Common myeloid progenitor, CD34-positive (primary cell): ENCODE results near the gene CZIB.
"Not testable (repeated sequence)": the region's sequence is repeated elsewhere in the genome, so short reads cannot be mapped to it uniquely, and the experiment has no call there.

Experiments used
- CTCF ChIA-PET: fragments of 350-600 bp; sonication (Branson Sonifier 250); formaldehyde crosslinking; loops from one replicate; lab custom pipeline; 2021; ENCODE audit warnings: antibody characterized with exemption; lab: Charles Lee
- POLR2A ChIA-PET: fragments of 350-600 bp; sonication (Branson Sonifier 250); formaldehyde crosslinking; loops from one replicate; lab custom pipeline; 2021; ENCODE audit warnings: antibody characterized with exemption; lab: Charles Lee
- DNase-seq, 3 donors: peaks; one replicate each; pipeline versions ENCODE4 v3.0.0 to v3.0.0-alpha.2; 2013
- H3K27ac ChIP-seq, 2 experiments: 1 replicate in 1 of 2; 2 replicates in 1 of 2; pipeline ENCODE4 v1.7.0; 2013; ENCODE audit warnings: inconsistent platforms in 2 of 2, low read length in 2 of 2, mild to moderate bottlenecking in 2 of 2, low read depth in 1 of 2, moderate library complexity in 1 of 2; ENCODE audit not compliant: severe bottlenecking in 2 of 2, insufficient read depth in 1 of 2, poor library complexity in 1 of 2
- H3K27me3 ChIP-seq, 5 experiments: replicated peaks in 2 of 5; 1 replicate in 3 of 5; 2 replicates in 2 of 5; pipeline versions ENCODE4 v1.6.1 to v1.7.0; 2013; ENCODE audit warnings: low read length in 4 of 5, mild to moderate bottlenecking in 2 of 5, moderate library complexity in 2 of 5, inconsistent platforms in 1 of 5; ENCODE audit not compliant: insufficient read depth in 5 of 5, control insufficient read depth in 4 of 5
- H3K36me3 ChIP-seq, 4 experiments: 1 replicate in 2 of 4; 2 replicates in 2 of 4; pipeline versions ENCODE4 v1.6.1 to v1.7.0; 2013; ENCODE audit warnings: low read length in 3 of 4, control low read depth in 1 of 4, mild to moderate bottlenecking in 1 of 4; ENCODE audit not compliant: control insufficient read depth in 4 of 4, insufficient read depth in 4 of 4
- H3K4me1 ChIP-seq, 4 experiments: 1 replicate in 3 of 4; 2 replicates in 1 of 4; pipeline versions ENCODE4 v1.6.1 to v1.7.1; 2013; ENCODE audit warnings: low read length in 3 of 4, mild to moderate bottlenecking in 3 of 4, control low read depth in 1 of 4, inconsistent platforms in 1 of 4, moderate library complexity in 1 of 4; ENCODE audit not compliant: control insufficient read depth in 4 of 4, insufficient read depth in 4 of 4; ENCODE audit errors: control extremely low read depth in 1 of 4
- H3K4me3 ChIP-seq, 7 experiments: 1 replicate in 4 of 7; 2 replicates in 3 of 7; pipeline versions ENCODE4 v1.5.1 to v1.7.0; 2013; ENCODE audit warnings: mild to moderate bottlenecking in 7 of 7, low read length in 6 of 7, moderate library complexity in 6 of 7, inconsistent platforms in 2 of 7, low read depth in 2 of 7, control low read depth in 1 of 7; ENCODE audit not compliant: insufficient read depth in 4 of 7, control insufficient read depth in 1 of 7; ENCODE audit errors: extremely low read depth in 1 of 7
- H3K9me3 ChIP-seq, 5 experiments: 1 replicate in 4 of 5; 2 replicates in 1 of 5; pipeline versions ENCODE4 v1.6.1 to v1.7.1; 2013; ENCODE audit warnings: low read length in 4 of 5, mild to moderate bottlenecking in 2 of 5, inconsistent platforms in 1 of 5, low read depth in 1 of 5, moderate library complexity in 1 of 5; ENCODE audit not compliant: control insufficient read depth in 4 of 5, insufficient read depth in 2 of 5; ENCODE audit errors: control extremely low read depth in 1 of 5
- WGBS: methylation state at CpG from one replicate; pipeline ENCODE4 v1.1.5; 2013; ENCODE audit not compliant: insufficient coverage; 5-methylcytosine and 5-hydroxymethylcytosine counted together

Gene CZIB

DNA sequence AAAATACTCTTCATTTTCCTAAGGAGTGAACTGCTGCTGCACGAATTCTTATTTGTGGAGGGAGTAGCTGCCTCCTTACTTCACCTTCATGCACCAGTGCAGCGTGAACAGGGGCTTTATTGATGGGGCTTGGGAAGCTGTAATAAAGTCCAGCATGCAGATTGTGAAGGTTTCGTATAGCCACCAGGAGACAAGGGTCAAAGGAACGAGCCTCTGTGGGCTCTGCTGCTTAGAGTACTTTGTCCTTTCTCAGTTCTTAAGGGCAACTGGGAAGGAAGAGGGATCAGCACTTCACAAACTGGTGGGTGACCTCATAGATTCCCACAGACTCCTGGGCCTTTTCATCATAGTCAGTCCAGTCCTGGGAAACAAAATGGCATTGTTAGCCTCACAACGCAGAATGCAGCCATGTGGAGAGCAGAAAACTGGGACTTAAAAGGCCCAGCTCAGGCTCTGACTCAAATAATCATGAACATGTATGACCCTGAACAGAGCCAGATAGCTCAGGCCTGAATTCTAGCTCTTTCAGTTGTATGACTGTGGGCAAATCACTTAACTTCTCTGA lies 6.0 kb downstream of the CZIB start:
- H3K9me3 ChIP-seq, result no peaks in the 10 kb centered on the region
- no peak overlapping the region for H3K4me3 ChIP-seq
- DNase-seq, result no peak
- 94% methylated on average over 5 of the region's 5 CpGs for WGBS
- no peak overlapping the region for H3K27ac ChIP-seq
- CTCF ChIA-PET, result interaction anchor here (1.3 kb wide), 1 partner anchor 9 kb away, joined by 6 read pairs; no protein-coding TSS in a partner anchor
- H3K4me1 ChIP-seq, result peaks cover under 1 to 3% (median 2%) of the 10 kb centered on the region in 4 experiments
- peaks cover 8 to 77% (median 50%) of the 10 kb centered on the region in 4 experiments for H3K36me3 ChIP-seq
- no peaks in the 10 kb centered on the region for H3K27me3 ChIP-seq
- POLR2A ChIA-PET, result no interaction called here

DNA sequence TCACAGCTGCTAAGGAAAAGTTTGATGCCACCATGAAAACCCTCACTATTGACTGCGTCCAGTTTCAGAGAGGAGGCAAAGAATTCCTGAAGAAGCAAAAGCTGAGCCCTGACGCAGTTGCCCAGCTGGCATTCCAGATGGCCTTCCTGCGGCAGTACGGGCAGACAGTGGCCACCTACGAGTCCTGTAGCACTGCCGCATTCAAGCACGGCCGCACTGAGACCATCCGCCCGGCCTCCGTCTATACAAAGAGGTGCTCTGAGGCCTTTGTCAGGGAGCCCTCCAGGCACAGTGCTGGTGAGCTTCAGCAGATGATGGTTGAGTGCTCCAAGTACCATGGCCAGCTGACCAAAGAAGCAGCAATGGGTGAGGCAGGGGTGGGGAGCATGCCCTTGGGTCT lies 9.5 kb downstream of the CZIB start:
- H3K27me3 ChIP-seq, result no peaks in the 10 kb centered on the region
- H3K4me1 ChIP-seq, result no peaks in the 10 kb centered on the region
- no peak overlapping the region for H3K27ac ChIP-seq
- H3K4me3 ChIP-seq, result no peak overlapping the region
- WGBS, result over 99% methylated on average over 11 of the region's 11 CpGs
- CTCF ChIA-PET, result no interaction called here
- DNase-seq, result no peak
- POLR2A ChIA-PET, result interaction anchor here (0.5 kb wide), 1 partner anchor 169 kb away, joined by 3 read pairs; no protein-coding TSS in a partner anchor
- peaks cover 13 to 88% (median 63%) of the 10 kb centered on the region in 4 experiments for H3K36me3 ChIP-seq
- H3K9me3 ChIP-seq, result peaks cover 0 to 13% (median 8%) of the 10 kb centered on the region in 5 experiments

DNA sequence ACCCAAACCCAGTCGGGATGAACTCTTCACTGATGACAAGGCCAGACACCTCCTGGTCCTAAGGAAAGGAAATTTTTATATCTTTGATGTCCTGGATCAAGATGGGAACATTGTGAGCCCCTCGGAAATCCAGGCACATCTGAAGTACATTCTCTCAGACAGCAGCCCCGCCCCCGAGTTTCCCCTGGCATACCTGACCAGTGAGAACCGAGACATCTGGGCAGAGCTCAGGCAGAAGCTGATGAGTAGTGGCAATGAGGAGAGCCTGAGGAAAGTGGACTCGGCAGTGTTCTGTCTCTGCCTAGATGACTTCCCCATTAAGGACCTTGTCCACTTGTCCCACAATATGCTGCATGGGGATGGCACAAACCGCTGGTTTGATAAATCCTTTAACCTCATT lies 10.1 kb downstream of the CZIB start:
- peaks cover 0 to 17% (median 11%) of the 10 kb centered on the region in 5 experiments for H3K9me3 ChIP-seq
- ChIA-PET CTCF (no interaction called here), POLR2A (interaction anchor here (0.5 kb wide), 1 partner anchor 169 kb away, joined by 3 read pairs; no protein-coding TSS in a partner anchor)
- WGBS, result 96% methylated on average over 7 of the region's 7 CpGs
- H3K36me3 ChIP-seq, result peaks cover 13 to 88% (median 64%) of the 10 kb centered on the region in 4 experiments
- H3K27ac ChIP-seq, result no peak overlapping the region
- H3K27me3 ChIP-seq, result no peaks in the 10 kb centered on the region
- H3K4me3 ChIP-seq, result no peak overlapping the region
- no peaks in the 10 kb centered on the region for H3K4me1 ChIP-seq
- no peak for DNase-seq

DNA sequence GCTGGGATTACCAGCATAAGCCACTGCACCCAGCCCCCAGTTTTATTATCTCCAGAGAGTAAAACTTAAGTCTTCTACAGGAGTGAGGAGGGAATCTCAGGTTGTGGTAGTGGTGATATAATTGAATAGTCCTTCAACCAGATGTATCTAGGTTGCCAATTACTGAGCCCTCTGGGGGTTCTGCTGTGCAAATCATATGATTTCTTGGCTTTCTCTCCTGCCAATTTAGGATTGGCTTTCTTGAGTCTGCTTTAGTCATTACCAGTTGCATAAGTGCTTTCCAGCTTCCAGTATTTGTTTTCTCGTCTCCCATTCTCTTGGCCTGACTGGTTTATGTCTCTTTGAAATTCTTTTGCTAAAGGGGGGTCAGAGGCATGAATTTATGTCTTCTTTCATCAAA lies 12.7 kb downstream of the CZIB start:
- H3K27ac ChIP-seq, result no peak overlapping the region
- H3K4me3 ChIP-seq, result no peak overlapping the region
- no peaks in the 10 kb centered on the region for H3K27me3 ChIP-seq
- ChIA-PET POLR2A (no interaction called here), CTCF (no interaction called here)
- DNase-seq, result no peak
- no peaks in the 10 kb centered on the region for H3K4me1 ChIP-seq
- H3K9me3 ChIP-seq, result peaks cover 1 to 25% (median 15%) of the 10 kb centered on the region in 5 experiments
- H3K36me3 ChIP-seq, result peaks cover 34 to 94% (median 67%) of the 10 kb centered on the region in 4 experiments
- no CpG with 5 or more reads among the region's 1 CpG for WGBS

DNA sequence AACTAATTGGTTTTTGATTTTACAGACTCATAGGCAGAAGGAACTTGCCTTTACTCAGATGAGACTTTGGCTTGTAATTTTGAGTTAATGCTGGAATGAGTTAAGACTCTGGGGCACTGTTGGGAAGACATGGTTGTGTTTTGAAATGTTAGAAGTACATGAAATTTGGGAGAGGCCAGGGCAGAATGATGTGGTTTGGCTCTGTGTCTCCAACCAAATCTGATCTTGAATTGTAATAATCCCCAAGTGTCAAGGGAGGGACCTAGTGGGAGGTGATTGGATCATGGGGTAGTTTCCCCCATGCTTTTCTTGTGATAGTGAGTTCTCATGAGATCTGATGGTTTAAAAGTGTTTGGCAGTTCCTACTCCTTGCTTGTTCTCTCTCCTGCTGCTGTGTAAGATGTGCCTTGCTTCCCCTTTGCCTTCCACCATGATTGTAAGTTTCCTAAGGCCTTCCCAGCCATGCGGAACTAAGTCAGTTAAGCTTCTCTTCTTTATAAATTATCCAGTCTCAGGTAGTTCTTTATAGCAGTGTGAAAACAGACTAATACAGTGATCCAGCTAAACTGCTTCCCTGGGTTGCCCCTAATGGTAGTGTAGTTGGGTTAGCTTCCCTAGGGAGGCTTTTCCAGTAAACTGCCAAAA lies 13.6 kb downstream of the CZIB start:
- Histone ChIP-seq H3K27ac (no peak overlapping the region), H3K4me1 (no peaks in the 10 kb centered on the region), H3K9me3 (peaks cover 1 to 25% (median 15%) of the 10 kb centered on the region in 5 experiments), H3K27me3 (no peaks in the 10 kb centered on the region), H3K36me3 (peaks cover 40 to 96% (median 73%) of the 10 kb centered on the region in 4 experiments), H3K4me3 (no peak overlapping the region)
- DNase-seq, result no peak
- no CpG with 5 or more reads among the region's 1 CpG for WGBS
- POLR2A ChIA-PET, result interaction anchor here (0.6 kb wide), 1 partner anchor 1843 kb away, joined by 3 read pairs; no protein-coding TSS in a partner anchor
- CTCF ChIA-PET, result no interaction called here

DNA sequence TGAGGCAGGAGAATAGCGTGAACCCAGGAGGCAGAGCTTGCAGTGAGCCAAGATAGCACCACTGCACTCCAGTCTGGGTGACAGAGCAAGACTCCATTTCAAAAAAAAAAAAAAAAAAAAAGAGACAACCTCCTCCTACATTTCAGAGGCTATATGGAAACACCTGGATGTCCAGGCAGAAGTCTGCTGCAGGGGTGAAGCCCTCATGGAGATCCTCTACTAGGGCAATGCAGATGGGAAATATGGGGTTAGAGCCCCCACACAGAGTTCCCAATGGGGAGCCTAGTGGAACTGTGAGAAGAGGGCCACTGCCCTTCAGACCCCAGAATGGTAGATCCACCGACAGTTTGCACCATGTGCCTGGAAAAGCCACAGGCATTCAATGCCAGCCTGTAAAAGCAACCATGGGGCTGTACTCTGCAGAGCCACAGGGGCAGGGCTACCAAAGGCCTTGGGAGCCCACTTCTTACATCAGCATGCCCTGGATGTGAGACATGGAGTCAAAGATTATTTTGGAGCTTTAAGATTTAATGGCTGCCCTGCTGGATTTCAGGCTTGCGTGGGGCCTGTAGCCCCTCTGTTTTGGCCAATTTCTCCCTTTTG lies 14.2 kb downstream of the CZIB start:
- Histone ChIP-seq H3K36me3 (peaks cover 43 to 96% (median 72%) of the 10 kb centered on the region in 4 experiments), H3K9me3 (peaks cover 1 to 25% (median 15%) of the 10 kb centered on the region in 5 experiments)
- H3K4me1 ChIP-seq, H3K27me3 ChIP-seq, CTCF ChIA-PET, H3K27ac ChIP-seq, H3K4me3 ChIP-seq: not testable (repeated sequence)
- peak in 2 of 3 donors; percentile 48 to 58 for DNase-seq
- POLR2A ChIA-PET, result interaction anchor here (0.6 kb wide), 1 partner anchor 1843 kb away, joined by 3 read pairs; no protein-coding TSS in a partner anchor
- WGBS, result 100% methylated on average over 3 of the region's 3 CpGs
